C1 segment of cervical spinal cord (tissue), 14 donors: Measurements from ENCODE around the gene DPYSL5.
A peak's percentile ranks its signal among the peaks of the same experiment; 100 is the strongest.
"Not testable (repeated sequence)": the region's sequence is repeated elsewhere in the genome, so short reads cannot be mapped to it uniquely, and the experiment has no call there.

Experiments used
- DNase-seq, 14 donors: peaks; one replicate each; lab custom pipeline; 2025; lab: John Stamatoyannopoulos, UW

DPYSL5 gene

GRCh38 chr2:26901326-26902183 lies 53.6 kb downstream of the DPYSL5 start:
- peak in 6 of 14 donors; percentile 32 to 80 (median 45) for DNase-seq

GRCh38 chr2:26903676-26904075 lies 55.7 kb downstream of the DPYSL5 start:
- no peak for DNase-seq

- no peak for DNase-seq
Observed at GRCh38 chr2:26904839-26905238, 56.9 kb downstream of the DPYSL5 start.

- DNase-seq, result no peak
Observed at GRCh38 chr2:26905341-26906198, 57.6 kb downstream of the DPYSL5 start.

- no peak for DNase-seq
Observed at GRCh38 chr2:26907416-26907815, 59.5 kb downstream of the DPYSL5 start.

- DNase-seq, result no peak
Observed at GRCh38 chr2:26910176-26910575, 62.2 kb downstream of the DPYSL5 start.

- peak in 12 of 14 donors; percentile 17 to 78 (median 61) for DNase-seq
Observed at GRCh38 chr2:26911911-26912861, 64.3 kb downstream of the DPYSL5 start.

- DNase-seq, result peak in 2 of 14 donors; percentile 27 to 80
Observed at GRCh38 chr2:26913606-26913998, 65.7 kb downstream of the DPYSL5 start.

- peak in 1 of 14 donors; percentile 67 for DNase-seq
Observed at GRCh38 chr2:26913999-26914658, 66.2 kb downstream of the DPYSL5 start.

GRCh38 chr2:26914659-26915310 lies 66.9 kb downstream of the DPYSL5 start:
- no peak for DNase-seq

GRCh38 chr2:26915316-26915715 lies 67.4 kb downstream of the DPYSL5 start:
- no peak for DNase-seq

GRCh38 chr2:26916128-26916692 lies 68.3 kb downstream of the DPYSL5 start:
- DNase-seq, result no peak

GRCh38 chr2:26917135-26917836 lies 69.4 kb downstream of the DPYSL5 start:
- DNase-seq, result no peak

- no peak for DNase-seq
Observed at GRCh38 chr2:26921323-26921722, 73.4 kb downstream of the DPYSL5 start.

- DNase-seq, result peak in 10 of 14 donors; percentile 22 to 82 (median 41)
Observed at GRCh38 chr2:26922405-26923188, 74.7 kb downstream of the DPYSL5 start.

GRCh38 chr2:26923189-26923466 lies 75.2 kb downstream of the DPYSL5 start:
- DNase-seq, result not testable (repeated sequence)

- DNase-seq, result no peak
Observed at GRCh38 chr2:26924731-26925099, 76.8 kb downstream of the DPYSL5 start.

GRCh38 chr2:26925100-26925791 lies 77.3 kb downstream of the DPYSL5 start:
- no peak for DNase-seq
